ENCODE measurements around the gene FOXP1.

DNA sequence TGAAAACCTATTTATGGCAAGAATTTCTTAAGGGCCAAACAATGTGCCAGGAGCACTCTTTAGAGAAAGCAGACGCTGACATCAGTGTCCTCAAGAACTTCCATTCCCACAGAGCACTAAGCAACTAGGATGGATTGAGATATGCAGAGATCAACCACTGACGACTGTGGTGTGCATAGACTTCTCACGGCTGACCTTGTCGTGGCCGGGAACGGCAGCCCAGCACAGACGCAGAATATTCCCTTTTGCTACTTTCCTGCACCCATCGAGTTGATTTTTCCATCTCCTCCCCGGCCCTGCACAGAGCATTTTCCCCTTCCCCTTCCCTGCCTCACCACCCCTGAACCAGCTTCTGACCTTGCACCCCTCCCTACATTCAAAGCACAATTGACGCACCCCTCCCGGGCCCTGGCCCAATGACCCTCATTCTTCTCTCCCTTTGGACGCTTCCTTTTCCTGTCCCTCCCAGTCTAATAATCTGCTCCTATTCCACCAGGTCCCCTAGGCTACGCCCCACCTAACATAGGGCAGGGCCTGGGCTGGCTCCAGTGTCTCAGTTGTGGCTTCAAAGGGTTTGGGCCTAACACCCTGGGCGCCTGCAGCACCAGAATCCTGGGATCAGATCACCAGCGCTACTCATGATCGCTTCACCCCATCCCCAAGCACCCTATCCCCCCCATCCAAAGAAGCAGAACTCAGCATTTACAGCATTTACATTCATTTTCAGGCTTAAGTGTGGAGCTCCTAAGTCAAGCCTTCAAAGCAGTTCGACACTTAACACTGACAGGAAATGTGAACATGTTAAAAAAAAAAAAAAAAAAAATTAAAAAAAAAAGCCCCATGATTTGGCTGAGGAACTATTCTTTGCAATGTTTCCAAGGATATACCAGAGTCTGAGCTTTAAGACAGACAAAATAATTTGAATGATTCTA is 151.2 kb downstream of the FOXP1 start:
- no peak for TF ChIP-seq EZH2phosphoT487 (IDR thresholded peaks at IDR 0.05; ENCODE audit: low read depth)
- TF ChIP-seq, protein P1, sequence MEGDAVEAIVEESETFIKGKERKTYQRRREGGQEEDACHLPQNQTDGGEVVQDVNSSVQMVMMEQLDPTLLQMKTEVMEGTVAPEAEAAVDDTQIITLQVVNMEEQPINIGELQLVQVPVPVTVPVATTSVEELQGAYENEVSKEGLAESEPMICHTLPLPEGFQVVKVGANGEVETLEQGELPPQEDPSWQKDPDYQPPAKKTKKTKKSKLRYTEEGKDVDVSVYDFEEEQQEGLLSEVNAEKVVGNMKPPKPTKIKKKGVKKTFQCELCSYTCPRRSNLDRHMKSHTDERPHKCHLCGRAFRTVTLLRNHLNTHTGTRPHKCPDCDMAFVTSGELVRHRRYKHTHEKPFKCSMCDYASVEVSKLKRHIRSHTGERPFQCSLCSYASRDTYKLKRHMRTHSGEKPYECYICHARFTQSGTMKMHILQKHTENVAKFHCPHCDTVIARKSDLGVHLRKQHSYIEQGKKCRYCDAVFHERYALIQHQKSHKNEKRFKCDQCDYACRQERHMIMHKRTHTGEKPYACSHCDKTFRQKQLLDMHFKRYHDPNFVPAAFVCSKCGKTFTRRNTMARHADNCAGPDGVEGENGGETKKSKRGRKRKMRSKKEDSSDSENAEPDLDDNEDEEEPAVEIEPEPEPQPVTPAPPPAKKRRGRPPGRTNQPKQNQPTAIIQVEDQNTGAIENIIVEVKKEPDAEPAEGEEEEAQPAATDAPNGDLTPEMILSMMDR (IDR thresholded peaks at IDR 0.05; ENCODE audit: low read depth, low read length): no peak

Measured in OCI-LY3 (cell line).